SK-N-SH treated with all-trans-retinoic acid at 6 μM for 48 hours (cell line): ENCODE results near the gene LRRC25.

Experiments used
- BACH2 ChIP-seq: fragments of 250-450 bp; sonication (Bioruptor Pico); IDR thresholded peaks from 2 replicates; pipeline ENCODE4 v1.9.0; 2021; ENCODE audit warnings: mild to moderate bottlenecking, borderline replicate concordance
- CSDC2 ChIP-seq: fragments of 250-450 bp; sonication (Bioruptor Pico); IDR thresholded peaks from 2 replicates; pipeline ENCODE4 v1.5.0; 2020; ENCODE audit warnings: mild to moderate bottlenecking, moderate library complexity
- PATZ1 ChIP-seq: fragments of 250-450 bp; sonication (Bioruptor Pico); IDR thresholded peaks from 2 replicates; pipeline ENCODE4 v1.8.0; 2020; ENCODE audit warnings: mild to moderate bottlenecking, moderate library complexity, borderline replicate concordance
- RARB ChIP-seq: fragments of 250-450 bp; sonication (Bioruptor Pico); IDR thresholded peaks from 2 replicates; pipeline ENCODE4 v1.8.0; 2021; ENCODE audit warnings: mild to moderate bottlenecking, moderate library complexity
- TOX ChIP-seq: fragments of 250-450 bp; sonication (Bioruptor Pico); IDR thresholded peaks from 2 replicates; pipeline ENCODE4 v1.8.0; 2021; ENCODE audit warnings: mild to moderate bottlenecking, moderate library complexity, borderline replicate concordance
- ZFP3 ChIP-seq: fragments of 250-450 bp; sonication (Bioruptor Pico); IDR thresholded peaks from 2 replicates; pipeline ENCODE4 v1.5.0; 2020; ENCODE audit warnings: mild to moderate bottlenecking, moderate library complexity
- ZNF8 ChIP-seq: fragments of 450-650 bp; formaldehyde crosslinking; IDR thresholded peaks from 2 replicates; pipeline ENCODE4 v1.5.0; 2020; ENCODE audit warnings: mild to moderate bottlenecking, moderate library complexity

DNA sequence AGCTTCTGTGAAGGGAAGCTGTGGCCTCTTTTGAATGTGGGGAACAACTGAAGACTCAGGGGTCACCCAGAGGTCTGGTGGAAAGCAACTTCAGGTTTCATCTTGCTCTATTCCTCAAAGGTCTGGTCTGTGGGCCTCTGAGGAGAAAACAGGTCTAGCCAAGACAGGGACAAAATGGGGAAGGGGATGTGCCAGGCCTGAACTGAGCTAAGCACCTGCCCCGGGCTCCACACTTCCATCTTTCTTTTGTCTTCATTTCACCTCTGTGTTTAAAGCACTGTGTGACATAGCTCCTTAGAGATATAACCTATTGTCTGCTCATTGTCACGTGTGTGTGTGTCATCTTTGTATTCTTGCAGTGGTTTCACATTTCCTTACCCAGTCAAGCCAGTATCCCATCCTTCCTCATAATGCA is 31.4 kb downstream of the LRRC25 start:
- TF ChIP-seq ZNF8: no peak
- no peak for TF ChIP-seq ZFP3 (CRISPR knock-in tag)
- TF ChIP-seq TOX (CRISPR knock-in tag): no peak
- TF ChIP-seq RARB (CRISPR knock-in tag): no peak
- no peak for TF ChIP-seq PATZ1 (CRISPR knock-in tag)
- no peak for TF ChIP-seq CSDC2
- no peak for TF ChIP-seq BACH2 (CRISPR knock-in tag)
